ENCODE results near the gene ZCCHC2.

ZCCHC2 gene

GRCh38 chr18:62512532-62512931, 10.3 kb upstream of the ZCCHC2 start:
- DNase-seq, result no peak

GRCh38 chr18:62512996-62513395, 9.8 kb upstream of the ZCCHC2 start:
- no peak for DNase-seq

GRCh38 chr18:62514570-62514969, 8.3 kb upstream of the ZCCHC2 start:
- no peak for DNase-seq

DNA sequence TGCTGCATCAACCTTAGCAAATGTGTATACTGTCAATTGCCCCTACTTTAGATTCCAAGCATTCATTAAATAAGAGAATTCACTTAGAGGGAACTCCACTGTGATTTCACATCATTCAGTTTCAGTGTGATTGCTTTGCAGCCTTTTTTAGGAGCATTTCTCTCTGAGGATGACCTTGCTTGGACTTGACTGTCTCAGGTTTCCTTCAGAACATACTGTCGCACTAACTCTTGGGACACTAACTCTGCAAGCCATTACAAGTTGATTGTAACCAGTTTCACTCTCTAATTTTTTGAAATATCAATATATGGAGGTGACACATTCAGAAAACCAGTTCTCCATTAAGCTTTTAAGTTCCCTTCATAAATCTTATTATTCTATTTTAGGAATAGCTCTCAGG, 6.6 kb upstream of the ZCCHC2 start:
- DNase-seq, result no peak

DNA sequence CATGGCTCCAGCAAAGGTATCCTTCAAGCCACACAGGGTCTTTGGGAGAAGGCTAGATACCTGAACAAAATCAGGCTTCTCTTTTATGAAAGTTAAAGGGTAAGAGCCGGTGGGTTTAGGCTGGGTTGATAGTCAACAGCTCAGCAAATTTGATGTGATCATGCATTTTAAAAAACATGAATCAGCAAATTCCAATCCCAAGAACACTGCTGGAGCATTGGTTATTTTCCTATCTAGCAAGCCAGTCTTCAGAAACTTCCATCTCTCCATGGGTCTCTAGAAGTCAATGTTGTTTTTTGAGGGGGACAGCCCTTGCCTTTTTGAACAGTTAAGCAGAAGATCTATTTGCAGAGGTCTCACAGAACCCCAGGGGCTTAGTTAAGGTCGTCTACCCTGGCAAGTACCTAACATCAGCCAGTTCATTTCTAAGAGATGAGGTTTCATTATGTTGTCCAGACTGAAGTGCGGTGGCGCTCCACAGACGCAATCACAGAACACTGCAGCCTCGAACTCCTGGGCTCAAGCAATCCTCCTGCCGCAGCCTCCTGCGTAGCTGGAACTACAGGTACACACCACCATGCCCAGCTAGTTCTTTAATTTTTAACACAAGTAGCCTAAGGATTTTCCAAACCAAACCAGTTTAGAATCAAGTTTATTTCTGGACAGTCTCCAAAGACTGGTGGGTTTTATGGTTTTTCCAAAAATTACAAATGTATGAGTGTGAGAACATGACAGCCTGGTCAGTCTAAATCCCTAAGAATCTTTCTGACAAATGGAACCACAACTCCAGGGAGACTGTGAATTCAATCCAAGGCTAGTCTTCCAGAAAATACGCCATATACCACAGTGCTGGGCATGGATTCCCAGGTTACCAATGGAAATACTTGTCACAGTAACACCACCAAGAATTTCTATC, 4.1 kb upstream of the ZCCHC2 start:
- DNase-seq, result no peak

GRCh38 chr18:62519684-62520083, 3.1 kb upstream of the ZCCHC2 start:
- DNase-seq, result no peak

- DNase-seq, result no peak
Observed at GRCh38 chr18:62521082-62521481, 1.7 kb upstream of the ZCCHC2 start.

DNA sequence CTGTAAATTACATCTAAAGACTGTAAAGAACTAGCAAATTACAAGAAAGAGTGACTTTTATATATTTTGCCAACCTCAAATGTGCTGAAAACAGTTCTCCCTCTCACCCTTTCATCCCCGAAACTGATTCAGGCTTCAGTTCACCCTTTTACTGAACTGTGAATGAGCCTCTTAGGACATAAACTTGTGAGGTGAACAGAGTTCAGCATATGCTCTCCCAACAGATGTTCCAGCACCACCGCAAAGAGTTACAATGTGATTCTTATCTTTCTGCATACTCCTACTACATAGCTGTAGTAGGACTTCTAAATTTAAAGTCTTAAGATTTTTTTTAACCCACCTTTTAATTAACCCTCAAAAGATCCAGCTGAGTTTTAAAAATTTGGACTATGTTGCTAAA, 1.2 kb upstream of the ZCCHC2 start:
- DNase-seq, result no peak

DNA sequence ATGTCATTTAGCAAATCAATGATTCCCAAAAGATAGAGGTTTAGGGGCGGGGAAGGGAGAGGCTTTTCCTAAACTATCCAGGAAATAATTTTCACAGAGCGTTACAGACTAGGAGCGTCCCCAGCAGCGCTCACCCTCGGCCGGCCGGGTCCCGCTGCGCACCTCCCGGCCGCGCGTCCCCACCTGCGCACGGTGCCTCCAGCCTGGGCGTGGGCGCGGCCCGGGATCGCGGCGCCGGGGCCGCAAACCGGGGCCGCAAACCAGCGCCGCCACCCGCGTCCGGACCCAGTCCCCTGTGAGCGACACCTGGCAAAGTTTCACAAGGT, 684 bp upstream of the ZCCHC2 start:
- no peak for DNase-seq

DNA sequence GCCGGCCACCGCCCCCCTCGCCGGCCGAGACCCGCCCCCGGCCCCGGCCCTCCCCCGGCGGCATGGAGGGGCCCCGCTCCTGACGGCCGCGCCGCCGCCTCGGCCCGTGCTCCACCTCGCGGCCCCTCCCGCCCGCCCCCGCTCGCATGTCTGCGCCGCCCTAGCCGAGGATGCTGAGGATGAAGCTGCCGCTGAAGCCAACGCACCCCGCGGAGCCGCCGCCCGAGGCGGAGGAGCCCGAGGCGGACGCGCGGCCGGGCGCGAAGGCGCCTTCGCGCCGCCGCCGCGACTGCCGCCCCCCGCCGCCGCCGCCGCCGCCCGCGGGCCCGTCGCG, 397 bp downstream of the ZCCHC2 start:
- no peak for DNase-seq

DNA sequence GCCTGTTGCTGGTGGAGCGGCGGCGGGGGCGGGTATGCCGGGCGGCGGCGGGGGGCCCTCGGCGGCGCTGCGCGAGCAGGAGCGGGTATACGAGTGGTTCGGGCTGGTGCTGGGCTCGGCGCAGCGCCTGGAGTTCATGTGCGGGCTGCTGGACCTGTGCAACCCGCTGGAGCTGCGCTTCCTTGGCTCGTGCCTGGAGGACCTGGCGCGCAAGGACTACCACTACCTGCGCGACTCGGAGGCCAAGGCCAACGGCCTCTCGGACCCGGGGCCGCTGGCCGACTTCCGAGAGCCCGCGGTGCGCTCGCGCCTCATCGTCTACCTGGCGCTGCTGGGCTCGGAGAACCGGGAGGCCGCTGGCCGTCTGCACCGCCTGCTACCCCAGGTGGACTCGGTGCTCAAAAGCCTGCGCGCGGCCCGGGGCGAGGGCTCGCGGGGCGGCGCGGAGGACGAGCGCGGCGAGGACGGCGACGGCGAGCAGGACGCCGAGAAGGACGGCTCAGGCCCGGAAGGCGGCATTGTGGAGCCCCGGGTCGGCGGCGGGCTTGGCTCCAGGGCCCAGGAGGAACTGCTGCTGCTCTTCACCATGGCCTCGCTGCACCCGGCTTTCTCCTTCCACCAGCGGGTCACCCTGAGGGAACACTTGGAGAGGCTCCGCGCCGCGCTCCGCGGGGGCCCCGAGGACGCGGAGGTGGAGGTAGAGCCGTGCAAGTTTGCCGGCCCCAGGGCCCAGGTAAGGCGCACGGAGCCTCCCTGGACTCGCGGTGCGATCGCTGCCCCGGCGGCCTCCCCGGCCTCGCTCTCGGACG, 1.0 kb downstream of the ZCCHC2 start:
- DNase-seq, result peak; percentile 52

DNA sequence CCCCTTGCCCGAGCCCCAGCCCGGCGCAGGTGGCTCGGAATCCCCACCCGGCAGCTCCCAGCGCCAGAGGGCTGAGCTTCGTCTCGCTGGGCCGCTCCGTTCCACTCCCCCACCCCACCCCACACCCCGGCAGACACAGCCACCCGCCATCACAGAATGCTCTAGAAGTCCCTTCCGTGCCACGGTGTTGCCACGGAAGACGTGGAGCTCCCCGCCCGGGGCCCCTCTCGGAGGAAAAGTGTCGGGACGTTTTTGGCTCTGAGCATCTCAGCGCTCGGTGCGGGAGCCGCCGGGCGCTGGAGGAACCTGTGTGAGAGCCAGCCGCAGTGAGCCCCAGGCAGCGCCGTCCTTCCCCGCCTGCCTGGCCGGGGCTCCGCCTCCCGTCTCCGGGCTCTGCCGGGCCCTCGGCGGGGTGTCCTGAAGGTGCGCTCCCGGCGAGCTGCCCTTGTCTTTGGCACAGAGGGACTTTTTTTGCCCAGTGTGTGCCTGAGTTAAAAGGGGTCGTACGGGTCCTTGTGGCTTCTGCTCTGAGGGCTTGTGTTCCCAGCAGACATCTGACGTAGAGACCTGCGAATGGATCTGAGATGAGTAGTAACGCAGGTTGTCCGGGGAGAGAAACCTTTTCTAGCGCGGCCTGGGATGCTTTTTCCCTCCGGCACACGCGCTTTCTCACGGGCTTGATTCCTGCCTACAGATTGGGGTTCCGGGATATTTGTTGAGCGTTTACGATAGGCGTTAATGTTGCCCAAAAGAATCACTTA, 1.8 kb downstream of the ZCCHC2 start:
- peak; percentile 68 for DNase-seq

DNA sequence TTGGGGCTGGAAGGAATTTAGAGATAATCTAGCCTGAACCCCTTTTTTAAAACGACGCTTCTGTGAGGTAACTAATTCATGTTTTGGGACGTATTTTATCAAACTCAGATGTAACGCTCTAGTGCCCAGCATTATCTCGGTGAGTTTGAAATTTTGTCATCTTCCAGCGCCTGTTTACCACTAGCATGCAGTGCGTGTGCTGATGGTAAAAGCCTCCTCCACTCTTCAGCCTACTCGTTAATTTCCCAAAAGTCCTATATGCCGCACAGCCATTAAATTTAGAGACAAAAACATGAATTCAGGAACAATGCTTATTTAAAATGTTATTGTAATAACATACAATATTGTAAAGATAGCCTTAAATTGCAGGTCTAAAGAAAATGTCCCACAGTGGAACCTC, 2.8 kb downstream of the ZCCHC2 start:
- DNase-seq, result peak; percentile 16

DNA sequence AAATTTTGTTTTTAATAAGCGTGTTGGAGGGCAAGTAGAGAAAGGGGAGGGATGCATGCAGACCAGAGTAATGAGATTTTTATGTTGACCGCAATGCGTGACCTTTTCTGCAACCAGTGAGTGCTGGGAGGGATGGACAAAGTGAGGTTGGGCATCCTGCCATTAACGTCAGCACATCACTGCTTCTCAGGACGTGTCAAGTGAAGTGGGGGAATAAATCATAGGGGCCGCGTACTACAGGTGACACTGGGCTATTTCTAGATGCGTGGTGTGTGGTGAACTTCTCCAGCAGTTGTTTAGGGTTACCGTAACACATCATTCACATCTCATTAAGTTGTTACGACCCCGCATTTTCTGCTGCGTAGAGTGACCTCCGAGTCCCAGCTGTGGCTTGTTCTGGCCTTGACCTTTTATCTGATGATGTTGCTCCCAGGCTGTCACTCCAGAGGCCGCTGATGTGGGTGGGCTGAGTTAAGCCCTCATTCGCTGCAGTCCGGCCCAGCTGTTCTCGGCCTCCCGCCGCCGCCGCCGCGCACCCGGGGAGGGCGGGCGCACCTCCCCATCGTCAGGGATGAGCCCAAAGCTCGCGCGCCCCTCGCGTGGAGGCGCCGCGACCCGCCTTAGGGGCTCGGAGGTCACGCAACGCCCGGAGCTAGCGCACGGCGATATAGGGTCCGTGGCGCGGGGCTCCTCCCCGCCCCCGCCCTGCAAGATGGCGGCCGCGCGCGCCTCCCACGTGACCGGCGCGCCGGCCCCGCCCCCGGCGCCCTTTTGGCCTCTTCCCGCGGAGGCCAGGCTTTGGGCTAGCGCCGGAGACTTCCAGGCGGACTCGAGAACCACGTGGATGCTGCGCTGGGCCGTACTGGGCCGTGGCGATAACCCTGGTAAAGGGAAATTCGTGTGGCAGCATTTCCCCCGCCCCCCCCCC, 3.5 kb downstream of the ZCCHC2 start:
- DNase-seq, result peak; percentile 76

DNA sequence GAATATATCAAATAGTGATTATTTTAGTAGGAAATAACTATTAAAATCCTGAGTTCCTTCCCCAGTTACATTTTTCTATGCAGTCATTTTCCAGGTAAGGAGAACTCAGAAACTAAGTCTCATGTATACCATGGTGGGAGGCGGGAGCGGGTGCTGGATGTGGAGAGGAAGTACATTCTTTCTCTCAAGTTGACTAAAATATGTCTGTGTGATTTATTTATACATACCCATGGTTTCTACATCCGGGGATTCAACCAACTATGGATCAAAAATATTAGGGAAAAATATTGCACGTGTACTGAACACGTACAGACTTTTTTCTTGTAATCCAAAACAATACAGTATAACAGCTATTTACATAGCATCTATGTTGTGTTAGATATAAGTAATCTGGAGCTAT, 6.8 kb downstream of the ZCCHC2 start:
- no peak for DNase-seq

GRCh38 chr18:62531078-62531477, 8.3 kb downstream of the ZCCHC2 start:
- DNase-seq, result no peak

DNA sequence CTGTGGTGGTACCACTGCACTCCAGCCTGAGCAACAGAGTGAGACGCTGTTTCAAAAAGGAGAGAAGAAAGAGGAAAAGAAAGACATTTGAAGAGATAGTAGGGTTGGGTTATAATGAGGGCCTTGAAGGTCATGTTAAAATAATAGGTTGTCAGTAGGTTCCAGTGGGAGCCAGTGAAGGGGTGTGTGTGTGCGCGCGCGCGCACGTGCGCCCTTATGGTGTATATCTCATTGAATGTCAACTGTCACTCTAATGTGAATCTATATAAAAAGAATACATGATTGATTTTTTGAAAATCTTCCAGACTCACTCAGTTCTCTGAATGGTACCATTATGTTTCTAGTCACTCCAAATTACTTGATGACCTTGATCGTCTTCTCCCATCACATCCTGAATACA, 9.1 kb downstream of the ZCCHC2 start:
- no peak for DNase-seq

- DNase-seq, result no peak
Observed at GRCh38 chr18:62536005-62536404, 13.2 kb downstream of the ZCCHC2 start.

- no peak for DNase-seq
Observed at GRCh38 chr18:62537042-62537894, 14.4 kb downstream of the ZCCHC2 start.

DNA sequence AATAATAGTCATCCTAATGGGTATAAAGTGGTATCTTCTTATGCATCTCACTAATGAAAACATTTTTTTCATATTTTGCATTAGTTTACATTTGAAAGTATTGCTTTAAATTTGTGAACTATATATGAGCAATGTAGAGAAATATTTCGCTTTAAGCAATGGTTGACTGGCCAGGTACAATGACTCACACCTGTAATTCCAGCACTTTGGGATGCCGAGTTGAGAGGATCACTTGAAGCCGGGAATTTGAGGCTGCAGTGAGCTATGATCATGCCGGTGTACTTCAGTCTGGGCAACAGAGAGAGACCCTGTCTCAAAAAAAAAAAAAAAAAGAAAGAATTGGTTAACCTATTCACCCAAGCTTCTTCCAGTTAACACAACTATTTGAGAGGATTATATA, 15.1 kb downstream of the ZCCHC2 start:
- DNase-seq, result no peak

DNA sequence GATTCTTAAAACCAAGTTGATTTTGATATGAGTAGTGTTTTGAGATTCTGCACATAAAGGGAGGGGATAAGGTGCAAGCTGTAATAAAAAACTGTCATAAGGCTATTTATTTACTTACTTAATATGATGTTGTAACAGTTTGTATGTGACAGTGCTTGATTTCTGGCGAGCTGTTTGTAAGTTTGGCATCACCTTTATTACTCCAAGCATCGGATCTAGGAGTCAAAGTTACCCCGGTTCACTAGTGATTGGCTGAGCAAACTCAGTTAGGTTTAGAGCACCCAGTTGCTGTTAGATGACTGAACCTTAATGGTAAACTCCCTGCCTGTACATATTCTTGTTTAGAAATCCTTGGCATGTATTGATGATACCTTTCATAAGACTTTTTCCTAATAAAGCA, 16.1 kb downstream of the ZCCHC2 start:
- no peak for DNase-seq

Measured in CD4-positive, alpha-beta T cell treated with Interleukin-12 subunit alpha and Interleukin-12 subunit beta, for 1 hour (primary cell).